ENCODE results near the gene INPPL1.

INPPL1 gene

DNA sequence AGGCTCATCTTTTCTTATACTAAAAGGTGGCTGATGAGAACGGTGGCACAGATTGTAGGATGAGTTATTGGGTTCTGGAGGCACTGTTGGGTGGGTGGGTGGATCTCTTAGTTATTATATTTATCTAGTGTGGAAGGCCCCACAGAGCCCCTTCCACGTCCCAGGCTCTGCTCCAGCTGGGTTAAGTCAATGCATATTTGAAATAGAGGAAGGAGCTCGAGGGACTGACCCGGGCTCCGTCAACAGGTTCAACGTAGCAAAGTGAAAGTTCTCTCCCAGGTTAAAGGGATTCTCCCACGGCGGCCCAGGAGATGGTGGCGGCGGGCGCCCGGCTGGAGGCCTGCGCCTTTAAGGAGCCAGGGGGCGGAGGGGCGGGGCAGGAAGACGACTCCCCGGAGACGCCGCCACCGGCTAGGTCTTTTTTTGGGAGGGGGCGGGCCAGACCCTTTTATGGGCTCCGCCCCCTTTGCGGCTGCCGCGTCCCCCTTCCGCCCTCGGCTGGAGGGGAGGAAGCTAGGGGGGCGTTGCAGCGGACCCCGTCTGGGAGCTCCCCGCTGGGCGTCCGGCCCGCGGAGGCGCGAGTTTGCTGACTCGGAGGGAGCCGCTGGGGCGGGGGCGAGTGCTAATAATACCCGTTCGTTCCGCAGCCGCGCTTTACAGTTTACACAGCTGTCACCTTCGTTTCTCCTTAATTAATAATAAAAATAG lies 1.5 kb upstream of the INPPL1 start:
- TF ChIP-seq, protein P1, sequence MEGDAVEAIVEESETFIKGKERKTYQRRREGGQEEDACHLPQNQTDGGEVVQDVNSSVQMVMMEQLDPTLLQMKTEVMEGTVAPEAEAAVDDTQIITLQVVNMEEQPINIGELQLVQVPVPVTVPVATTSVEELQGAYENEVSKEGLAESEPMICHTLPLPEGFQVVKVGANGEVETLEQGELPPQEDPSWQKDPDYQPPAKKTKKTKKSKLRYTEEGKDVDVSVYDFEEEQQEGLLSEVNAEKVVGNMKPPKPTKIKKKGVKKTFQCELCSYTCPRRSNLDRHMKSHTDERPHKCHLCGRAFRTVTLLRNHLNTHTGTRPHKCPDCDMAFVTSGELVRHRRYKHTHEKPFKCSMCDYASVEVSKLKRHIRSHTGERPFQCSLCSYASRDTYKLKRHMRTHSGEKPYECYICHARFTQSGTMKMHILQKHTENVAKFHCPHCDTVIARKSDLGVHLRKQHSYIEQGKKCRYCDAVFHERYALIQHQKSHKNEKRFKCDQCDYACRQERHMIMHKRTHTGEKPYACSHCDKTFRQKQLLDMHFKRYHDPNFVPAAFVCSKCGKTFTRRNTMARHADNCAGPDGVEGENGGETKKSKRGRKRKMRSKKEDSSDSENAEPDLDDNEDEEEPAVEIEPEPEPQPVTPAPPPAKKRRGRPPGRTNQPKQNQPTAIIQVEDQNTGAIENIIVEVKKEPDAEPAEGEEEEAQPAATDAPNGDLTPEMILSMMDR (IDR thresholded peaks at IDR 0.05) = no peak

DNA sequence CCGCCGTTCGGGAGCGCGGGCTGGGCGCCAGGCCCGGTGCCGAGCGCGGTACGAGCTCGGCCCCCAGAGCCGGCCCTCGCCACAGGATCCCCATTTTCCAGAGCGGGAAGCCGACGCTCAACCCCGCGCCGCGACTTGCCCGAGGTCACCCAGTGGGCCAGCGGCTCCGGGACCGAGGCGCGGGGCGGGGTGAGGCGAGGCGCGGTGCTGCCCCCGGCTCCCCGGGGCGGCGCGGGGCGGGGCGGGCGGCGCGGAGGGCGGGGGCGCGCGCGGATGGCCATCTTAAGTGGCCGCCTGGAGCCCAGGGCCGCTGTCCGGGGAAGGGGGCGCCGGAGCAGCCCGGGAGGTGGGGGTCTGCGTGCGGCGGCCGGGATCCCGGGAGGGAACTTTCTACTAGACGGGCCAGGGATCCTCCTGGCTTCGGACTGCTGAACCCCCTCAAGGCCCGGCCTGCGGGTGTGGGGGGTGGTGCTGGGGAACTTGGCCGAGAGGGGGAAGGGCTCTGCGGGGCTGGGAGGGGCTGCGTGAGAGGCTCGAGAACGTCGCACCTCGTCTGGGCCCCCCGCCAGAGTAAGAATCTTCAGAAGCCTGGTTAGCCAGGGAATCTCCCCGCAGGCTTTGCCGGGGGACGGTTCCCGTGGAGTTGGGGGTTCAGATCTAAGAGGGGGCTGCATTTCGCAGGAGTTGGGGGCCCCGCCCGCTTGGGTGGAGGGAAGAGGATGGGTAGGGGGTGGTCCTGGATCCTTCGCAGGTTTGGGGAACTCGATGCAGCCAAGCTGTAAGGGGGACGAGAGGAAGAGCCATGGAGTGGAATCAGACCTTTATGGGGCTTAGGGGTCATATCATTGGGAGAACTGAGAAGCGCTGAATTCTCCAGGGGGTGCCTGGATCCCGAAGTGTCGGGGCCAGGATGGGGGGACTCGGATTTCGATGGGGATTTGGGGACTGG lies 678 bp upstream of the INPPL1 start:
- TF ChIP-seq, protein P1 (IDR thresholded peaks at IDR 0.05) = no peak

DNA sequence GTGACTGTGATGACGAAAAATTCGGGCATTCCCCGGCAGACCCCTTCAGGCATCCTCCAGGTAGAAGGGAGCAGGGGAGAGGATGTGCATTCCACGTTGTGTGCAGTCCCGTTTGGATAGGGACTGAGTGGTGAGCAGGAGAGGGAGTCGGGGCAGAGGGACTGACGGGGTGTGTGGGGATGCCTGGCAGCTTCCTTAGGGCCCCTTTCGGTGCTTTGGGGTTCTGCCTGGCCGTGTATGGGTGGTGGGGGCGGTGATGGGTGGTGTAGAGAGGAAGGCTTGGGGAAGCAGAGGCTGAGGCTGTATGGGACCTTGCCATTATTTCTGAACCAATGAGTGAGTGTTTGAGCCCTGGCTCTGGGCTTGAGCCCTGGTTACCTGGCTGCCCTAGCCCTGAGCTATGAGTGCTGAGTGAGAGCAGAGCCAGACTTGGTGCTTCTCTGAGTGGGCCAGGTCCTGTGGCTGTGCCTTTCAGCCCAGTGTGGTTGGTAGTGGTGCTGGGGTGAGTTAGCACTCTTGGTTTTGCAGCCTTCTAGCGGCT lies 914 bp downstream of the INPPL1 start:
- TF ChIP-seq, protein P1 (IDR thresholded peaks at IDR 0.05) = no peak

DNA sequence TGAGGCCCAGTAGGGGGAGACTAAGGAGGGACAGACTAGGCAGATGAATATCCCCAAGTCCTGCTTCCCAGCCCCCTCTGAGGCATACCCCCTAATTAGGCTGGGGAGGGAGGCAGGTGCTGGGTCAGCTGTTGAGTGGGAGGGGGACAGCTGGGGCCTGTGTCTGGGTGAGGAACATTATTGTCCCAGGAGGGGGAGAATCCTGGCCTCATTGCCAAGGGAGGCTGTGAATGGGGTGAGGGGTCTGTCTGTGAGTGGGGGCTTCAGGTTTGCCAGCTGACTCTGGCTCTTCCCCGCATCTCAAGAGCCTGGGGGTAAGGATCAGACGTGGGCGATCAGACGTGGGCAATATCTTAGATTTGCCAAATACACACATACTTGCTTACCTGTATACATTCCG lies 2.1 kb downstream of the INPPL1 start:
- TF ChIP-seq, protein P1 (IDR thresholded peaks at IDR 0.05) = no peak

DNA sequence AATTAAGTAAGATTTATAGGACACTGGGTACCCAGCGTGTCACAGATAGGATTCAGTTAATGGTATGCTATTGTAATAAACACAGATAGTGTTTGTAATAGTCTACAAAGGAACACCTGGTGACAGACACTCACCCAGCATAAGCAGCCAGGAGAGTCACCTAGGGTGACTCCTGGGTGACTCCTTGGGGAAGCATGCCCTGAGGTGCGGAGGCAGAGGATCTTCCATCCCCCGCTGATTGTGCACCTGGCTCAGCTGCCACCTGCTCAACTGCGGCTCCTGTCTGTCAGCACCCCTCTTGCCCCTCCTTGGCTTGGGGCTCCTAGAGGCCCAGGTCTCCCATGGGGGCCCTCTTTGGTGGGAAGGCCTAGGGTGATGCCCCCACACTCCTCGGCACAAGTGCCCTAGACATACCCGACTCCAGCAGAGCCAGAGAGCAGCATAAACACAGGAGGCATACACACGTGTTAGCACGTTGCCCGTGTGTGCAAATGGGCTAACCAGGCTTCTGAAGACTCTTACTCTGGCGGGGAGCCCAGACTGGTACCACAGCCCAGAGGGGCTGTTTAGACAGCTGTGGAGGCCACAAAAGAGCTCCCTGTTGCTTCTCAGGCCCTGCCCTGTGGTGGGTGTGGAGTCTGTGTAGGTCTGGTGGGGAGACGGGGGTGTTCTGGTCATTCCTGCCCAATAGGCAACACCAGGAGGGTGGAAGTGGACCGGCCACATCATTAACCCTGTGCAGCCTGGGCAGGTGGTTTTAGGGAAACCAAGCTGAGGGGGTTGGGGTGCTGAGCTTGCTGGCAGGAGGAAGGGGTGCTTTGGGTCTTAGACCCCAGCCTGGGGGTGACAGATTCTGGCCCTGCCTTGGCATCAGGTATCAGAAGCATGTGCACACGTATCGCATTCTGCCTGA lies 3.0 kb downstream of the INPPL1 start:
- TF ChIP-seq, protein P1 (IDR thresholded peaks at IDR 0.05) = no peak

DNA sequence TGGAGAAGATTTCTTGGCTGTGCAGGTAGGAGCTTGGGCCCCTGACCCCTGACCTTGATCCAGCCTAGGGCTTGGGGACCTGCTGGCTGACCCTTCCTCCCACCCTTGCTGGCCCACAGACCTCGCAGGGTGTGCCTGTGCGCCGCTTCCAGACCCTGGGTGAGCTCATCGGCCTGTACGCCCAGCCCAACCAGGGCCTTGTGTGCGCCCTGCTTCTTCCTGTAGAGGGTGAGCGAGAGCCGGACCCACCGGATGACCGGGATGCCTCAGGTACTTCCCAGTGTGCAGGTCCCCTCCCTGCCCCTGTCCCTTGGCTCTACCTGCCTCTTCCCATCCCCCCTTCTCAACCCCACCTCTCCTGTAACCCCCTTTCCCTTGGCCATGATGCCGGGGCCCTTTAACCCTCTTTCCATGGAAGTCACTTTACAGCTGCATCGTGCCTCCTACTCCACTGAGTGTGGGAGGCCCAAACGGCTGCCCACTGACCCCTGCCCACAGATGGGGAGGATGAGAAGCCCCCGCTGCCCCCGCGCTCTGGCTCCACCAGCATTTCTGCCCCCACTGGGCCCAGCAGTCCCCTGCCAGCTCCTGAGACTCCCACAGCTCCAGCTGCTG lies 3.8 kb downstream of the INPPL1 start:
- TF ChIP-seq, protein P1 (IDR thresholded peaks at IDR 0.05) = no peak
